SKM-1 treated with dmso at 0.1 percent for 144 hours (cell line): ENCODE results near the gene VWA7.

ENCODE experiments used
- DNase-seq: peaks from one replicate; lab custom pipeline; 2025; ENCODE audit not compliant: unreplicated experiment; lab: John Stamatoyannopoulos, UW

Gene VWA7

GRCh38 chr6:31761343-31761742, 15.8 kb downstream of the VWA7 start:
- DNase-seq: no peak

- DNase-seq: no peak
These were observed 16.3 kb downstream of the VWA7 start for GRCh38 chr6:31760790-31761189.

GRCh38 chr6:31758281-31758680, 18.8 kb downstream of the VWA7 start:
- DNase-seq: no peak

- no peak for DNase-seq
These were observed 24.3 kb downstream of the VWA7 start for GRCh38 chr6:31752739-31753319.

- DNase-seq: no peak
These were observed 26.6 kb downstream of the VWA7 start for GRCh38 chr6:31750411-31751022.

GRCh38 chr6:31749301-31750036, 27.7 kb downstream of the VWA7 start:
- DNase-seq: no peak

GRCh38 chr6:31744422-31744821, 32.7 kb downstream of the VWA7 start:
- no peak for DNase-seq

- no peak for DNase-seq
These were observed 34.2 kb downstream of the VWA7 start for GRCh38 chr6:31742894-31743293.

GRCh38 chr6:31741815-31742214, 35.3 kb downstream of the VWA7 start:
- no peak for DNase-seq

GRCh38 chr6:31740397-31741223, 36.5 kb downstream of the VWA7 start:
- peak; percentile 75 for DNase-seq

GRCh38 chr6:31739639-31740396, 37.3 kb downstream of the VWA7 start, which contains the start of gene MSH5:
Gene MSH5, plus strand, starts transcription at chr6:31740005. Its CDS starts 462 bp downstream, at chr6:31740467.
- DNase-seq: peak; percentile 99

GRCh38 chr6:31737991-31738979, 38.8 kb downstream of the VWA7 start:
- DNase-seq: peak; percentile 98

GRCh38 chr6:31737315-31737990, 39.7 kb downstream of the VWA7 start:
- DNase-seq: peak; percentile 74

- no peak for DNase-seq
These were observed 40.3 kb downstream of the VWA7 start for GRCh38 chr6:31736768-31737314.

GRCh38 chr6:31736021-31736767, 40.9 kb downstream of the VWA7 start, which contains the start of gene CLIC1:
Gene CLIC1, minus strand, starts transcription at chr6:31736530. Its CDS starts 230 bp downstream, at chr6:31736300.
- peak; percentile 82 for DNase-seq

- DNase-seq: peak; percentile 74
These were observed 42.2 kb downstream of the VWA7 start for GRCh38 chr6:31734821-31735406.

GRCh38 chr6:31734247-31734820, 42.8 kb downstream of the VWA7 start:
- DNase-seq: no peak
